Natural killer cell (primary cell): ENCODE data around the gene HOXA10. TPM values are rescaled to one million over a fixed set of nuclear protein-coding genes. Genes with fewer than 3 reads are reported as not detected.

ENCODE experiments used
- ATAC-seq, 3 donors: fragments of 150-1000 bp in 2 of 3; fragments of 200-7000 bp in 1 of 3; cut with Tn5 transposase; 1 replicate in 1 of 3; 2 replicates in 2 of 3; pipeline ENCODE4 v1.10.0; 2021; ENCODE audit warnings: mild to moderate bottlenecking in 2 of 3, moderate library complexity in 2 of 3
- DNase-seq, 2 donors: peaks; one replicate each; pipeline versions ENCODE4 v3.0.0 to v3.0.0-alpha.2; 2013 to 2021; ENCODE audit warnings: mixed read lengths in 1 of 2
- H3K27ac ChIP-seq: one replicate; pipeline ENCODE4 v1.5.1; 2013; ENCODE audit warnings: mild to moderate bottlenecking, low read length
- H3K27me3 ChIP-seq: one replicate; pipeline ENCODE4 v1.6.1; 2013; ENCODE audit warnings: low read length; ENCODE audit not compliant: control insufficient read depth, insufficient read depth
- H3K36me3 ChIP-seq: one replicate; pipeline ENCODE4 v1.6.1; 2013; ENCODE audit warnings: low read length; ENCODE audit not compliant: control insufficient read depth, insufficient read depth
- H3K4me1 ChIP-seq: one replicate; pipeline ENCODE4 v1.6.1; 2013; ENCODE audit warnings: low read length; ENCODE audit not compliant: control insufficient read depth, insufficient read depth
- H3K4me3 ChIP-seq: one replicate; pipeline ENCODE4 v1.5.1; 2013; ENCODE audit warnings: low read length
- H3K9me3 ChIP-seq: one replicate; pipeline ENCODE4 v1.6.1; 2013; ENCODE audit warnings: low read length; ENCODE audit not compliant: control insufficient read depth, insufficient read depth
- H3K27ac Mint-ChIP-seq, 2 donors: one replicate each; pipeline ENCODE4 v1.8.0; 2022; ENCODE audit warnings: mild to moderate bottlenecking in 2 of 2, mixed read lengths in 2 of 2, moderate library complexity in 1 of 2
- H3K27me3 Mint-ChIP-seq, 2 donors: one replicate each; pipeline ENCODE4 v1.8.0; 2022; ENCODE audit warnings: low read depth in 2 of 2, mixed read lengths in 2 of 2
- H3K36me3 Mint-ChIP-seq: one replicate; pipeline ENCODE4 v1.8.0; 2022; ENCODE audit warnings: mixed read lengths
- H3K4me1 Mint-ChIP-seq, 2 donors: one replicate each; pipeline ENCODE4 v1.8.0; 2022; ENCODE audit warnings: mixed read lengths in 2 of 2
- H3K4me3 Mint-ChIP-seq: one replicate; pipeline ENCODE4 v1.8.0; 2022; ENCODE audit warnings: mild to moderate bottlenecking, moderate library complexity, mixed read lengths
- H3K9me3 Mint-ChIP-seq, 2 donors: one replicate each; pipeline ENCODE4 v1.8.0; 2022; ENCODE audit warnings: mixed read lengths in 2 of 2
- CTCF ChIP-seq: fragments of 200-600 bp; IDR thresholded peaks from one replicate; pipeline ENCODE4 v1.8.0; 2022; ENCODE audit warnings: antibody characterized with exemption
- WGBS: methylation state at CpG from one replicate; pipeline ENCODE4 v1.1.7; 2013; ENCODE audit warnings: missing lambda C conversion rate; ENCODE audit not compliant: insufficient coverage; 5-methylcytosine and 5-hydroxymethylcytosine counted together
- intact Hi-C: fragments of 100-400 bp; cut with micrococcal nuclease; formaldehyde crosslinking; loops from one replicate; pipeline ENCODE4 v1.14.2; 2022
- total RNA-seq, 4 donors: library from RNA; stranded (reverse); fragments of 120-200 nt in 1 of 4; gene quantifications; one replicate each; pipeline versions ENCODE4 v1.2.3 to v1.2.4, GENCODE V29; 2013 to 2022

Gene HOXA10
- total RNA-seq, 3 donors from 2014 or later (not counting 1 experiment from before 2014, with no cell fraction given), result 0.82 to 3.3 (median 2.2) TPM

- Mint-ChIP-seq H3K9me3 (no peaks in the 10 kb centered on the region), H3K36me3 (peaks cover 20% of the 10 kb centered on the region), H3K4me1 (peaks cover 35 to 44% of the 10 kb centered on the region in 2 donors), H3K27me3 (peaks cover 58 to 68% of the 10 kb centered on the region in 2 donors), H3K27ac (peak overlapping the region; percentile 60 to 63), H3K4me3 (peak overlapping the region; percentile 87)
- Histone ChIP-seq H3K27ac (no peak overlapping the region), H3K4me3 (no peak overlapping the region), H3K36me3 (no peaks in the 10 kb centered on the region), H3K27me3 (peaks cover 84% of the 10 kb centered on the region), H3K9me3 (no peaks in the 10 kb centered on the region), H3K4me1 (peaks cover 67% of the 10 kb centered on the region)
- peak; percentile 15 for DNase-seq
- ATAC-seq, result no peak
- 16% methylated on average over 8 of the region's 8 CpGs for WGBS
- intact Hi-C loops, result no loop called here
- no peak for TF ChIP-seq CTCF
Observed at GRCh38 chr7:27171325-27171636, 2.8 kb downstream of the HOXA10 start.

- H3K9me3 ChIP-seq, result no peaks in the 10 kb centered on the region
- Mint-ChIP-seq H3K36me3 (peaks cover 20% of the 10 kb centered on the region), H3K27ac (peak overlapping the region in 1 of 2 donors; percentile 63), H3K27me3 (peaks cover 58 to 68% of the 10 kb centered on the region in 2 donors), H3K4me3 (peak overlapping the region; percentile 87), H3K4me1 (peaks cover 41 to 50% of the 10 kb centered on the region in 2 donors), H3K9me3 (no peaks in the 10 kb centered on the region)
- no peak for TF ChIP-seq CTCF
- peaks cover 73% of the 10 kb centered on the region for H3K4me1 ChIP-seq
- H3K27me3 ChIP-seq, result peaks cover 85% of the 10 kb centered on the region
- intact Hi-C loops, result no loop called here
- peak in 1 of 2 donors; percentile 23 for DNase-seq
- ATAC-seq, result no peak
- 58% methylated on average over 6 of the region's 11 CpGs for WGBS
- no peak overlapping the region for H3K4me3 ChIP-seq
- H3K36me3 ChIP-seq, result no peaks in the 10 kb centered on the region
- H3K27ac ChIP-seq, result no peak overlapping the region
Observed at GRCh38 chr7:27170426-27171324, 3.4 kb downstream of the HOXA10 start.

GRCh38 chr7:27169658-27170425, 4.3 kb downstream of the HOXA10 start:
- ATAC-seq (peak in 1 of 3 donors; percentile 23), DNase-seq (peak; percentile 7 to 29)
- Histone ChIP-seq H3K27me3 (peaks cover 86% of the 10 kb centered on the region), H3K4me1 (peaks cover 82% of the 10 kb centered on the region), H3K27ac (no peak overlapping the region), H3K4me3 (no peak overlapping the region), H3K9me3 (no peaks in the 10 kb centered on the region), H3K36me3 (no peaks in the 10 kb centered on the region)
- Mint-ChIP-seq H3K36me3 (peaks cover 20% of the 10 kb centered on the region), H3K27ac (no peak overlapping the region), H3K27me3 (peaks cover 60 to 64% of the 10 kb centered on the region in 2 donors), H3K9me3 (no peaks in the 10 kb centered on the region), H3K4me1 (peaks cover 44 to 56% of the 10 kb centered on the region in 2 donors), H3K4me3 (no peak overlapping the region)
- intact Hi-C loops, result loop anchor here (10.0 kb wide), 1 partner anchor 75 kb away; the partner anchor contains the start of gene EVX1
- TF ChIP-seq CTCF, result no peak
- WGBS, result 8% methylated on average over 35 of the region's 46 CpGs
